Activated naive CD4-positive, alpha-beta T cell treated with anti-CD3 and anti-CD28 coated beads, Interleukin-2, amount 50 U/mL, for 24 hours (primary cell): Measurements from ENCODE around the gene WASHC2C.
"Not testable (repeated sequence)": the region's sequence is repeated elsewhere in the genome, so short reads cannot be mapped to it uniquely, and the experiment has no call there.

Experiments used
- H3K27ac Mint-ChIP-seq: one replicate; pipeline ENCODE4 v1.8.0; 2021; ENCODE audit warnings: mild to moderate bottlenecking, mixed read lengths
- H3K27me3 Mint-ChIP-seq: one replicate; pipeline ENCODE4 v1.8.0; 2021; ENCODE audit warnings: mixed read lengths
- H3K36me3 Mint-ChIP-seq: one replicate; pipeline ENCODE4 v1.8.0; 2021; ENCODE audit warnings: mixed read lengths
- H3K4me1 Mint-ChIP-seq: one replicate; pipeline ENCODE4 v1.8.0; 2021; ENCODE audit warnings: mixed read lengths
- H3K4me3 Mint-ChIP-seq: one replicate; pipeline ENCODE4 v1.8.0; 2021; ENCODE audit warnings: mild to moderate bottlenecking, mixed read lengths
- H3K9me3 Mint-ChIP-seq: one replicate; pipeline ENCODE4 v1.8.0; 2021; ENCODE audit warnings: mixed read lengths

The WASHC2C gene

GRCh38 chr10:45726703-45727420, at the start of gene WASHC2C:
WASHC2C (plus strand) TSS chr10:45727266; CDS start chr10:45727318, 52 bp downstream.
- H3K4me1 Mint-ChIP-seq = peaks cover 16% of the 10 kb centered on the region
- not testable (repeated sequence) for H3K27me3 Mint-ChIP-seq, H3K9me3 Mint-ChIP-seq, H3K36me3 Mint-ChIP-seq
- peak within 1 kb of the TSS; percentile 96 for H3K27ac Mint-ChIP-seq
- H3K4me3 Mint-ChIP-seq = peak within 1 kb of the TSS; percentile 89

- not testable (repeated sequence) for H3K9me3 Mint-ChIP-seq, H3K4me1 Mint-ChIP-seq, H3K4me3 Mint-ChIP-seq, H3K36me3 Mint-ChIP-seq, H3K27ac Mint-ChIP-seq, H3K27me3 Mint-ChIP-seq
Measured at GRCh38 chr10:45678467-45678866, 48.6 kb upstream of the WASHC2C start.

- not testable (repeated sequence) for H3K9me3 Mint-ChIP-seq, H3K27me3 Mint-ChIP-seq, H3K4me1 Mint-ChIP-seq, H3K36me3 Mint-ChIP-seq, H3K27ac Mint-ChIP-seq, H3K4me3 Mint-ChIP-seq
Measured at GRCh38 chr10:45710200-45710796, 16.8 kb upstream of the WASHC2C start.

DNA sequence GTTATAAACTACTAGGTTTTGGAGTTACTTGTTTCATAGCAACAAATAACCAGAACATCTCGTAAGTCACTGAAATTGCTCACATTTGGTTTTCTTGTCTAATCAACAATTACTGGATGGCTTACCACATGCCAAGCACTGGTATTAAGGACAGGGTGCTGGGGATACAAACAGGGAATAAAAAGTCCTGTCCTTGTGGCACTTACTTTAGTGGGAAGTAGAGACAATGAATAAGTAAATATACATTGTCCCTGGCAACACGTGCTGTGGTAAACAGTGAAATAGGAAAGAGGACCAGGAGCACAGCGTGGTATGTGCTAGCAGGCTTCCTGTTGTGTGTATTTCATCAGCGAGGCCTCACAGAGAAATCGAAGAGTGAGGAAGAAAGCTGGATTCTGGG, 15.8 kb upstream of the WASHC2C start:
- H3K4me3 Mint-ChIP-seq, H3K36me3 Mint-ChIP-seq, H3K27me3 Mint-ChIP-seq, H3K4me1 Mint-ChIP-seq, H3K9me3 Mint-ChIP-seq, H3K27ac Mint-ChIP-seq: not testable (repeated sequence)

DNA sequence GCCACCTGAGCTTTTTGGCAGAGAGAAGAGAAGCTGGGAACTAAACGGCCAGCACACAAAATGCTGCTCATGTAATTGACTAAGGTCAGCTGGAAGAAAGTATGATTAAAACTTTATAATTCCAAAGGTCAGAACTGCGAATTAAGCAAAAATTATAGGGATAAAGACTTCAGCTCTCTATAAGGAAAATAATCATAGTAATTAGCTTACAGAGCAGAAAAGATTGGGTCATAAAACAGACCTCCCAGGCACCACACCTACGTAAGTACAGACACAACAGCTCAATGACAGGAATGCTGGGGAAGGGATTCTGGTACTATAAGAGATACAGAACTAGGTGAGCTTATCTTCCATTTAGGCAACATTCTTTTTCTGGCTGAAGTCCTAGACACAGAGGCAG, 10.0 kb upstream of the WASHC2C start:
- H3K27ac Mint-ChIP-seq, H3K27me3 Mint-ChIP-seq, H3K36me3 Mint-ChIP-seq, H3K4me3 Mint-ChIP-seq, H3K4me1 Mint-ChIP-seq, H3K9me3 Mint-ChIP-seq: not testable (repeated sequence)

DNA sequence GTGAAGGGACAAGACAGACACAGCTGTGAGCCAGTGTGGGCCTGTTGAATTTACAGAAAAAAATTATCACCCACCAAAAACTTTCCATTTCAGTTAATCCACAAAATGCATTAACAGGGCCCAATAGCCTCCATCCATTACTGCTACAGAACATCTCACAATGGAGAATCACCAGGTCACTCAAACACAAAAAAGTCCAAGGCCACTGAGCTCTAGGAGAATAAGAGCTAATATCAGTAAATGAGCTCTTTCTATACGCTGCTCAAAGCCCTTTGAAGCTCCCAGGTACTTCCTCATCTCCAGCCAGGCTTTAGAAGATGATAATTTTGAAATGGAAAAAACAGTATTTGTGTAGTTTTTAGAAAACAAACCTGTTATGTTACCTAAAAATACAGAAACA, 9.4 kb upstream of the WASHC2C start:
- H3K36me3 Mint-ChIP-seq, H3K4me1 Mint-ChIP-seq, H3K9me3 Mint-ChIP-seq, H3K27ac Mint-ChIP-seq, H3K27me3 Mint-ChIP-seq, H3K4me3 Mint-ChIP-seq: not testable (repeated sequence)

DNA sequence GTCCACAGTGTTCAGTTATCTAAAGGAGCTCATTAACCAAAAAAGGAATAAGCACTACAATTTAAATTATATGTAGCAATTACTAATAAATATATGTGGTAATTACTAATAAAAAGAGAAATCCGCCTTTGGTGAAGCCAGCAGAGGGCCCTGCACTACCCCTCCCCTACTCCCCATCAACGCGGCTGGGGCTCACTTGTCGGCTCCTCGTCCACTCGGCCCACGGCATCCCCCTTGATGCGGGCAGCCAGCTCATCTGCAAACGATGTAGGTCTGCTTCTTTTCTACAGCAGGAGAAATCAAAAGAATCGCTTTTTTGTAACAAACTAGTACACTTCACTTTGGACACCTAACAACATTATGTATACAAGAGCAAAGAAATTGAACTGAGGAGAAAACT, 5.6 kb upstream of the WASHC2C start:
- H3K9me3 Mint-ChIP-seq, H3K27me3 Mint-ChIP-seq, H3K36me3 Mint-ChIP-seq, H3K4me3 Mint-ChIP-seq, H3K27ac Mint-ChIP-seq: not testable (repeated sequence)
- H3K4me1 Mint-ChIP-seq = peaks cover 10% of the 10 kb centered on the region

GRCh38 chr10:45723851-45724250, 3.2 kb upstream of the WASHC2C start:
- H3K4me3 Mint-ChIP-seq, H3K27ac Mint-ChIP-seq, H3K27me3 Mint-ChIP-seq, H3K9me3 Mint-ChIP-seq, H3K36me3 Mint-ChIP-seq: not testable (repeated sequence)
- peaks cover 10% of the 10 kb centered on the region for H3K4me1 Mint-ChIP-seq

DNA sequence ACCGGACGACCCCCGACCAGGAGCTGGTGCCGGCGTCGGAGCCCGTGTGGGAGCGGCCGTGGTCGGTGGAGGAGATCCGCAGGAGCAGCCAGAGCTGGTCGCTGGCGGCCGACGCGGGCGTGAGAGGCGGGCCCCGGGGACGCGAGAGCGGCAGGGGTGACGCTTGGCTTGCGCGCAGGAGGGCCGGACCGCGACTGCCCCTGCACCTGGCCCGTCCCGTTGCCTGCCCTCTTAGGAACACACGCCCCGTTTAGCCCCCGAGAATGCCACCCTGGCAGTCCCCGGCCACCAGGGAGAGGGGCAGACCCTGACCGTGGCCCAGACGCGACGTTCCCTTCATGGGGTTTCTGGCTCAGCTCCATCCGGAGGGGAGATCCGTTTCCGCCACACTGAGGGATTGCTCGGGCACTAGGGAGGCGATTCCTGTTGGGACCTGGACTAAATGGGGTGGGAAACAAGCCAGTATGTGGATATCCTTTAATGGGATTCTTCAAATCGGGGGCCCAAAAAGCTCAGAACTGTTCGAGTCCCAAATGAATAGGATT, 427 bp downstream of the WASHC2C start:
- not testable (repeated sequence) for H3K36me3 Mint-ChIP-seq, H3K9me3 Mint-ChIP-seq, H3K27me3 Mint-ChIP-seq
- peak overlapping the region; percentile 89 for H3K4me3 Mint-ChIP-seq
- peak overlapping the region; percentile 76 for H3K27ac Mint-ChIP-seq
- H3K4me1 Mint-ChIP-seq = peaks cover 16% of the 10 kb centered on the region

- not testable (repeated sequence) for H3K36me3 Mint-ChIP-seq, H3K27me3 Mint-ChIP-seq, H3K4me1 Mint-ChIP-seq, H3K9me3 Mint-ChIP-seq, H3K27ac Mint-ChIP-seq, H3K4me3 Mint-ChIP-seq
Measured at GRCh38 chr10:45734449-45734848, 7.4 kb downstream of the WASHC2C start.

GRCh38 chr10:45734867-45735266, 7.8 kb downstream of the WASHC2C start:
- not testable (repeated sequence) for H3K4me3 Mint-ChIP-seq, H3K4me1 Mint-ChIP-seq, H3K27me3 Mint-ChIP-seq, H3K27ac Mint-ChIP-seq, H3K9me3 Mint-ChIP-seq, H3K36me3 Mint-ChIP-seq

DNA sequence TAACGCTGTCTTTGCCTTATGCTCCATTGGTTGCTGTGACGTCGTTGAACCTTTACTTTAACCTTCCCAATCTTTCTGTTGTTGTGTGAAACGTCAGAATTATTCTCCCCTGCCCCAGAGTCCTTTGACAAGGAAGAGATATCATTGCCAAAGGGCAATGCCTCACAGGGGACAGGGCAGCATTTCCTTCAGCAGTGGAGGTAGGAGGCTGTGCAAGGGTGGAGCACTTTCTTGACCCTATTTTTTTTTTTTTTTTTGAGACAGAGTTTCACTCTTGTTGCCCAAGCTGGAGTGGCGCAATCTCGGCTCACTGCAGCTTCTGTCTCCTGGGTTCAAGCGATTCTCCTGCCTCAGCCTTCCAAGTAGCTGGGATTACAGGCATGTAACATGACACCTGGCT, 14.5 kb downstream of the WASHC2C start:
- H3K4me3 Mint-ChIP-seq, H3K27me3 Mint-ChIP-seq, H3K4me1 Mint-ChIP-seq, H3K36me3 Mint-ChIP-seq, H3K9me3 Mint-ChIP-seq, H3K27ac Mint-ChIP-seq: not testable (repeated sequence)

GRCh38 chr10:45742014-45742413, 14.9 kb downstream of the WASHC2C start:
- H3K27me3 Mint-ChIP-seq, H3K4me3 Mint-ChIP-seq, H3K9me3 Mint-ChIP-seq, H3K27ac Mint-ChIP-seq, H3K36me3 Mint-ChIP-seq, H3K4me1 Mint-ChIP-seq: not testable (repeated sequence)

- H3K4me3 Mint-ChIP-seq, H3K9me3 Mint-ChIP-seq, H3K27me3 Mint-ChIP-seq, H3K36me3 Mint-ChIP-seq, H3K4me1 Mint-ChIP-seq, H3K27ac Mint-ChIP-seq: not testable (repeated sequence)
Measured at GRCh38 chr10:45751141-45751540, 24.1 kb downstream of the WASHC2C start.

- not testable (repeated sequence) for H3K4me3 Mint-ChIP-seq, H3K27ac Mint-ChIP-seq, H3K9me3 Mint-ChIP-seq, H3K36me3 Mint-ChIP-seq, H3K4me1 Mint-ChIP-seq, H3K27me3 Mint-ChIP-seq
Measured at GRCh38 chr10:45752210-45752609, 25.1 kb downstream of the WASHC2C start.

DNA sequence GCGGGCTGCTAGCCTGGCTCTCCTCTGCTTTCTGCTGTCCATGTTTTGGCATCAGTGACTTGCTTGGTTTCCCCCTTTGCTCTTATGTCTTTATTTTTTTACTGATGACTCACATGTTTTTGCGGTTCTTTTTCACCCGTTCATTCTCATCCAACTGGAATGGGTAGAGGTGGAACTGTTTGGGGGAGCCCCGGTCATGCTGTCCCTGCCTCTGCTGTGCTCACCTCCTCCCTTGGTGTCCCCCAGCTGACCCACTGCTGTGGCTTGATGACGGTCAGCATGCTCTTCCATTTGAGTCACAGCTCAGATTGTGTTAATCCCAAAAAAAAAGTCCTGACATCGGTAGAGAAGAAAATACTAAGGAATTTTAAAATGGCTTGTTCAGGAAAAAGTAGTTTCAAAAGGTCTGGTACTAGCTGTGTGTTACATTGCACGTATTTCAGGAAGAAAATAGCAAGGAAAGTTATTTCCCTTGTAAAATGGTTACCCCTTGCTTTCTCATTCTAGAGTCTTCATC, 27.0 kb downstream of the WASHC2C start:
- not testable (repeated sequence) for H3K4me3 Mint-ChIP-seq, H3K27ac Mint-ChIP-seq, H3K36me3 Mint-ChIP-seq, H3K27me3 Mint-ChIP-seq, H3K9me3 Mint-ChIP-seq, H3K4me1 Mint-ChIP-seq

GRCh38 chr10:45755083-45755482, 28.0 kb downstream of the WASHC2C start:
- H3K27ac Mint-ChIP-seq, H3K36me3 Mint-ChIP-seq, H3K4me1 Mint-ChIP-seq, H3K9me3 Mint-ChIP-seq, H3K4me3 Mint-ChIP-seq, H3K27me3 Mint-ChIP-seq: not testable (repeated sequence)
